ENCODE results near the gene DPF3.
"Not testable (repeated sequence)": the region's sequence is repeated elsewhere in the genome, so short reads cannot be mapped to it uniquely, and the experiment has no call there.

DPF3 gene

DNA sequence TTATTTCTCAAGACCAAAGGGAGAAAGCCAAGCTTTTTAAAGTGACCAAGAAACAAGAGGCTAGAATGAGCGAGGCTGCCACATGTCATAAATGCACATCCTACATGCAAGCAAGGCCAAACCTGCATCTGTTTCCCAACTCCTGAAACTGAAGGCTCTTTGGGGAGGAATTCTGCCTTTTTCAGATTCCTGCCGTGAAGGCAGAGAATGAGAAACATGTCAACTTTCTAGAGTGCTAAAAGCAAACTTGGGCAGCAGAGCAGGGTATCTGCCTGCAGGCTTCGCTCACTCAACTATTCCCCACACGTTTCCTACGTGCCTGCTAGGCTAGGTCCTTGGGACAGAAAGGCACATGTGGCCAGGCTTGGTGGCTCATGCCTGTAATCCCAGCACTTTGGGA lies 15.2 kb downstream of the DPF3 start:
- no peak for DNase-seq

- no peak for DNase-seq
These were observed 17.2 kb downstream of the DPF3 start for GRCh38 chr14:72876710-72877063.

DNA sequence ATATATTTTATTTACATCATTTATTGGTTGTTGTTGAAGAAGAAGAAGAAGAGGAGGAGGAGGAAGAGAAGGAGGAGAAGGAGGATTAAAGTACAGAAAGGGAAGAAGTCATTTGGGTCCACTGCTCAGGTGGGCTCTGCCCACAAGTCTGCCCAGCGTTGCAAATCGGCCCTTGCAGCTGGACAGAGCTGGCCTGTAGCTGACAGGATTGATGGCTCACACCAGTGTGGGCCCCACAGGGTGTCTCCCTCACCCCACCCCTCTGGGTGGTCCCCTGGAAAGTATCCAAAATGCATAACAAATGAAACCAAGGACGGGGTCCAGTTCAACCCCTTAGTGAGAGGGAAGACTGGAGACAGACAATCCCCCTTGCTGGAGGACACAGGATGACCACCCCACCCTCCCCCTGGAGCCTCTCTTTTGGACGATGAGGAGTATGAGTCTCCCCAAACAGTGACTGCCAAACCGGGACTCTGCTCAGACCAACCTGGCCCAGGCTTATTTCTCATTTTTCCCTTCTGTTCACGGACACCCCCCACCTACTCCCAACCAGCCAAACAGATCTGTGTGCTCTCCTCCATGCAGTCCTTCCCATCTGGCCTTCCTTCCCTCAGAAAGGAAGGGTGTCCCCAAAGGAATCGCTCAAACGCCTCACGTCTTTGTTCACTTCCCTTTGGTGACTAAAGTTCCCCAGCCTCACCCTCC lies 17.7 kb downstream of the DPF3 start:
- no peak for DNase-seq

GRCh38 chr14:72870878-72871277 lies 23.0 kb downstream of the DPF3 start:
- DNase-seq: not testable (repeated sequence)

GRCh38 chr14:72869407-72870329 lies 24.2 kb downstream of the DPF3 start:
- no peak for DNase-seq

DNA sequence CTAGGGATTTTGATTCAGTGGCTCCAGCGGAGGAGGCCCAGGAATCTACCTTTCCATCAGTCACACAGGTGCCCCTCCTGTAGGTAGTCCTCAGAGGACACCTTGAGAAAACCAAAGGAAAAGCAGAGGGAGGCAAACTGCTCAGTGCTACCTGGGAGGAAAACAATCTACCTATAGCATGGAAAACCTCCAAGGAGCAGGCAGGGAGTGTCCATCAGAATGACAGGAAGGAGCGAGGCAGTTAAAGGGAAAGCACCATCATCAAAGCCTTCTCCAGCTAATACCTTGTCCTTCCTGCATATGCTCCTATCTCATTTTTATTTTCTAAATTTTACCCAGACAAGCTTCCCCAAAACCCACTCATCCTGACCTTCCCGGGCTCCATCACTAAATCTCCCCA lies 25.4 kb downstream of the DPF3 start:
- no peak for DNase-seq

DNA sequence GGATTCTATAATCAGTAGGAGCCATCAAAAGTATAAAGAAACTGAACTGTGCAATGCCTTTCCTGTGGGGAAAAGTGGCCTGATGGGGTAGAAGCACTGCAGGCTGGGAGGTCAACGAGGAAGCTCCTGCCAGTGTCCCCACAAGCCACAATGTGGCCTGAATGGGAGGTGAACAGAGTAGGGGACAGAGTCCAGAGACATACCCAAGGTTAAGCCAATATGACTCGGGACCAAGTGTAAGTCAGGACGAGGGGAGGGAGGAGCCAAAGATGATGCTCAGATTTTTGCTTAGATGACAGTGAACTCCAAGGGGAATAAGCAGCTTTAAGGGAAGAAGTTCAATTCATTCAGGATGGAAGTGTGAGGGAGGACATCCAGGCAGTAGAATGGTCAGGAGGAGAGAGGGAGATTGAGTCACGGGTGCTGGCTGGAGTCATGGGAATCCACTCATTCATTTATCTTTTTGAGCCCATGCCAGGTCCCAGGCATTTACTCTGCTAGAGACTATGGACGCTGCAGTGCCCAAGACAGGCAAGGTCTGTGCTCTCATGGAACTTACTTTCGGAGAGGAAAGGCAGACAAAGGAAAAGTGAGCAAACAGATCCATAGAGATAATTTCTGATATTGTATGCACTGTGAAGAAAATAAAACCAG lies 29.1 kb downstream of the DPF3 start:
- no peak for DNase-seq

DNA sequence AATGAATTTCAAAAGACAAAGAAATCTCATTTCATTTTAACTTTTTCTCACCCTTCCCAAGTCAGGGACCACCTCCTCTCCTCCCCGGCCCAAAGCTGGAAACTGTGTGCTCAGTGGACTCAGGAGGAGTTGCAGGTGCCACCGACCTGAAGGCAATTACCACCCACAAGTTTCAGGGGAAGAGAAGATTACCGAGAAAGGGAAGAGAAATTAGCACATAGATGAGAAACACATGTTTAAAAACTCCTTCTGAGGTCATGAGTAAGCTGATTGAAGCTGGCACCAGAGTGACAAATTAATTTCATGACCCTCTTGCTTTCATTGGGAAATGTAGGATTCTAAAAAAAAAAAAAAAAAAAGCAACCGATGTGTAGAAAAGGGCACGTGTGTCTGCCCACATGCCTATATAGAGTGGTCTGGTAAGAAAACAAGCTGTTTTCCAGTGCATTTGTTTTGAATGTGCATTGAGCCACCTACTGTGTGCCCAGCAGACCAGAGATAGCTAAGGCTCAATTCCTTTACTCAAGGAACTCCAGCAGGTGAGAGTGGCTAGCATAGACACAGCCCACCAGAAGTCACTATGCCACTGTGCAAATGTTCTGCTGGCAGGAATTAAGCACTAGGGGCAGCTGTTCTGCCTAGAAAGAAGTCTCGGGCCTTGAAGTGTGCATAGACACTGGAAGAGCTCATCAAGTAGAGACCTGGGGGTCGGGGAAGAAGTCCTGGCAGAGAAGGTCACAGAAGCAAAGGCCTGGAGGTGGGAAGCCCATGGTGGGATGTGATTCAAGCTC lies 30.5 kb downstream of the DPF3 start:
- DNase-seq: no peak

- no peak for DNase-seq
These were observed 37.2 kb downstream of the DPF3 start for GRCh38 chr14:72856530-72857266.

DNA sequence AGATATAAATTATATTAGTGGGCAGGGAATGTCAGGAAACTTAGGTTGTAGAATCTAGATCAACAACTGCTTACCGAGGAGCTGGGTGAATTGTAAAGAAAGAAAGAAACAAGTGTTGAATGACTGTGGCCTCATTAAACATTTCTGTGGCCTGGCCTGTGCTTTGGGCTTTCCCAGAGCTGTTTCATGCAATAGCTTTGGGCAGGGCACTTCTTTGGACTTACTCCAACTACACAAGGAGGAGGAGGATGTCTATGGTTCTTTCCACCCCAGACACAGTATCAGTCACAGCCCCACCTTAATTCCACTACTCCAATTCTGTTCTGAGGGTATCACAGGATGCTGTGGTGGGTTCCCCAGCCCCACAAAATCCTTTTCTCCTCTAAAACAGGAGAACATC lies 38.0 kb downstream of the DPF3 start:
- no peak for DNase-seq

- no peak for DNase-seq
These were observed 41.7 kb downstream of the DPF3 start for GRCh38 chr14:72852194-72852593.

- no peak for DNase-seq
These were observed 42.3 kb downstream of the DPF3 start for GRCh38 chr14:72851635-72852034.

DNA sequence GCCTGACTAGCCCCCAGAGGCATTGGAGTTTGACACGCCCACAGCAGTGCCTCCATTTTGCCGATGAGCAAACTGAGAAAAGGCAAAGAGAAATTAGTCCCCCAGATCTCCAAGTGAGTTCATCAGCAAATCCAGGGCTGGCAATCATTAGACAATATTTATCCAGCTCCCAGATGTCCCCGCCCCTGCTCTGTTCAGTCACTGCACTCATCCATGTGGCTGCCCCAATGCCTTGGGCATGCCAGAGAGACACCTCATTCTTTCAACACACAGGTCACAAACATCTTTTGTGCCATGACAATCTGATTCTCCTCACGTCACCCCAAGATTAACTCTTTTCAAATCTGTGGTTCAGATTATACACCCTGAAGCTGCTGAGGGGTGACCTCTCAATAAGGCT lies 43.5 kb downstream of the DPF3 start:
- no peak for DNase-seq

GRCh38 chr14:72849222-72849621 lies 44.7 kb downstream of the DPF3 start:
- DNase-seq: no peak

DNA sequence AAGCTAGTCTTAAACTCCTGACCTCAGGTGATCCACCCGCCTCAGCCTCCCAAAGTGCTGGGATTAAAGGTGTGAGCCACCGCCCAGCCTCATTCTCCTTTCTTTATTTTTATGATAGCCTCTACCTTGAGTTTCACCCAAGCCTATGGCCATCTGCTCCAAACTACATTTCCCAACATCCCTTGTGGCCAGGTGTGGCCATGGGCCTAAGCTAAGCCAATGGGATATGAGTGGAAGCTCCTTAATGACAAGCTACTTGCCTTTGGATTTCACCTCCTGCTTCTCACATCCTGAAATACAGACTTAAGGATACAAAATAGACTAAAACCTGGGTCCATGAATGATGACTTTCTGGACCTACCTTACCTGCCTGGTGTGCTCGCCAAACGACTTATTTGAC lies 46.2 kb downstream of the DPF3 start:
- DNase-seq: no peak

- no peak for DNase-seq
These were observed 48.2 kb downstream of the DPF3 start for GRCh38 chr14:72845683-72846082.

DNA sequence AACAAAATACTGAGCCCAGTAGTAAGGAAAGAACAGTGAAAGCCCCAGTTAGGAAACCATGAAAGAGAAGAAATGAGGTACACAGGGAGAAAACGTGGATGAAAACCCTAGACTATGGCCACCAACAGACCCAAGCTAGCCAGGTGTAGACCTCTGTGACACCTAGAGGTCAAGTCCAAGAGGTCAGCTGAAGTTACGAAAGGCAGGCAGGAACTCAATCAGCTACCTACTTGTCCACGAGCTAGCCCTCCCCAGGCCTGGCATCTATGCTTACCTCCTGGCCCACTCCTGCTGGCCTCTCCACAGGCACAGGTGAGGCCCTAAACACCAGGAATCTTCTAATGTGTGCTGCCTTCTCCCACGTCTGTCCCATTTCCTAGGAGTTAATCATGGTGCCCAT lies 48.7 kb downstream of the DPF3 start:
- DNase-seq: no peak

DNA sequence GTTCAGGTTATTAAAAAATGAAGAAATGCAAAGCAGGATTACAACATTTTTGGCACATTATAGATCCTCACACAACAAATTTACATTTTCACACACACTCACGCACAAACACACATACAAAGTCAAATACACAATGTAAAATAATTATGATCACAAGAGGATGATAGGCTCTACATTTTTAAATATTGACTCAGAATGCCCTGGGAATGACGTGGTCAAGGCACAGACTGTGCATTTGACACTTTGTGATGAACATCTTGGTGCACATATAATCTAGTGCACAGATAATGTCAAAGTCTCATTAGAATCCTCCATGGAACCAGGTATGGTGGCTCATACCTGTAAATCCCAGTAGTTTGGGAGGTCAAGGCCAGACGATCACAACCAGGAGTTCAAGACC lies 49.4 kb downstream of the DPF3 start:
- no peak for DNase-seq

- no peak for DNase-seq
These were observed 53.9 kb downstream of the DPF3 start for GRCh38 chr14:72839753-72840607.

DNA sequence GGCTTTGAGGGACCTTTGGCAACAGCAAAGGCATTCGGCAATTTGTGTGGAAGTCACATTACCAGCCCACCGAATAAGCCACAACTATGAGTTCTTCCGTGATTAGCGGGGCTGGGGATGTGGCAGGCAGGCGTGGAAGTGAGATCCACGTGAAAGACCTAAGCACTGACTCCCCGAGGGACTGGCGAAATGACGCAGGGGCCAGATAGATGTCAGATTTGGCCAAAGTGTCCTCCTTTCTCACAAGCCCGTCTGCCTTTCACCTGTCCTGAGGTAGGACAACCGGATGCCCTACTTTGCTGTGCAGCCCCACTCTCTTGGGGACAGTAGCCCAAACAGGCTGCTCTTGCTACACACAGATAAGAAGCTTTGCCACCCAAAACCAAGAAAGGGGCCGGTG lies 54.5 kb downstream of the DPF3 start:
- DNase-seq: no peak

- DNase-seq: no peak
These were observed 57.8 kb downstream of the DPF3 start for GRCh38 chr14:72836085-72836484.
